NOMO-1 (cell line): ENCODE data around the gene CTSO.
"Not testable (repeated sequence)": the region's sequence is repeated elsewhere in the genome, so short reads cannot be mapped to it uniquely, and the experiment has no call there.

Experiments used
- DNase-seq, 2 experiments: peaks; one replicate each; lab custom pipeline; 2025; ENCODE audit not compliant: unreplicated experiment in 2 of 2; lab: John Stamatoyannopoulos, UW

CTSO gene

GRCh38 chr4:155908187-155909139, 45.2 kb downstream of the CTSO start:
- DNase-seq: peak in 1 of 2 experiments; percentile 4

- DNase-seq: no peak
These were observed 46.1 kb downstream of the CTSO start for GRCh38 chr4:155907556-155907955.

GRCh38 chr4:155906554-155907247, 47.0 kb downstream of the CTSO start:
- no peak for DNase-seq

GRCh38 chr4:155904331-155904730, 49.3 kb downstream of the CTSO start:
- DNase-seq: no peak

- no peak for DNase-seq
These were observed 50.2 kb downstream of the CTSO start, which contains the start of gene TDO2 for GRCh38 chr4:155903453-155903852. Gene TDO2, plus strand, starts transcription at chr4:155903696. Its CDS starts 63 bp downstream, at chr4:155903759.

DNA sequence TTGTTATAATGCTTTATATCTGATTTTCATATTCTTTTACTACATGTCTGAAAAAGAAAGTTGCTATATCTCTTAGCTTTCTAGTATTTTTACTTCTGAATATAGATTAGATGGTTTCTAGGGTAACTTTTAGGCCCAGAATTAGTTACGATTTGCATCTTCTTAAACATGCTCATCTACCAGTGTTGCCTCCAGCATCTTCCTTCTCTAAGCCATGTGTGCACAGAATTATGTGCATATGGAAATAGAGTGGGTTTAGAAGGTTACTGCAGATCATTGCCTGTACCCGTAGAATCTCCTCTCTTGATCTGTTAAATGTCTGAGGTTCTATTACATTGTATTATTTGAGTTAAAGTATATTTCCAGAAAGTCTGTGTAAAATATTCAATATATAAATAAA, 52.7 kb downstream of the CTSO start:
- no peak for DNase-seq

DNA sequence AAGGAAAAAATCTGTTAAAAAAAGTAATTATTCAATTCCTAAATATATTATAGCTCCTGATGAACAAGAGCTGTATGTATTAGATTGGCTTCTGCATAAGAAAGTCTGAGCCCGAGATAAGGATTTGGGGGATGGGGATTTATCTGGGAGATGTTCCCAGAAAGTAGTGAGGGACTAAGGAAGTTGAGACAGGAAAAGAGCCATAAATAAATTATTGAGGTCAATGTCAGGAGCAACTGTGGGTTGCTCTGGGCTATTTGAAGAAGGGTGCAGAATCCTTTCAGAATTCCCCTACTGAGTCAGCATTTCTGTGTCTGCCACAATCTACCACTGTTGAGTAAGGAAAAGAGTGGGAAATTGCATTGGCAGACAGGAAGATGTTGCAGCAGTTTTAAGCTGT, 53.3 kb downstream of the CTSO start:
- no peak for DNase-seq

GRCh38 chr4:155899891-155900290, 53.8 kb downstream of the CTSO start:
- DNase-seq: no peak

DNA sequence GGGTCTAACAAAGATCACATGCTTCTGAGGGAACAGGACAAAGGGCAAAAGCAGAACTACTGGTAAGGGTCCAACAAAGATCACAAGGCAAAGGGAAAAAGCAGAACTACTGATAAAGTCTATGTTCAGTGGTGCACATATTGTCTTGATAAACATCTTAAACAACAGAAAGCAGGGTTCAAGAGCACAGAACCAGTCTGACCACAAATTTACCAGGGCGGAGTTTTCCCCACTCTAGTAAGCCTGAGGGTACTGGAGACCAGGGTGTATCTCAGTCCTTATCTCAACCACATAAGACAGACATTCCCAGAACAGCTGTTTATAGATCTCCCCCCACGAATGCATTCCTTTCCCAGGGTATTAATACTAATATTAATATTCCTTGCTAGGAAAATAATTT, 55.3 kb downstream of the CTSO start:
- not testable (repeated sequence) for DNase-seq

DNA sequence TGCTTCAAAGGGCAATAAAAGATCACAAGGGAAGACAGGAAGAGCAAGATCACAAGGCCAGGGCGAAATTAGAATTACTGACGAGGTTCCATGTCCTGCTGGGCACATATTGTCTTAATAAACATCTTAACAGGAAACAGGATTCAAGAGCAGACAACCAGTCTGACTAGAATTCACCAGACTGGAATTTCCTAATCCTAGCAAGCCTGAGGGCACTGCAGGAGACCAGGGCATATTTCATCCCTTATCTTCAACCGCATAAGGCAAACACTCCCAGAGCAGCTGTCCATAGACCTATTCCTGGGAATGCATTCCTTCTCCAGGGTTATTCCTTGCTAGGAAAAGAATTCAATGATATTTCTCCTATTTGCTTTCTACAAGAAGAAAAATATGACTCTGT, 62.6 kb downstream of the CTSO start:
- DNase-seq: no peak

- no peak for DNase-seq
These were observed 63.7 kb downstream of the CTSO start for GRCh38 chr4:155889946-155890345.

DNA sequence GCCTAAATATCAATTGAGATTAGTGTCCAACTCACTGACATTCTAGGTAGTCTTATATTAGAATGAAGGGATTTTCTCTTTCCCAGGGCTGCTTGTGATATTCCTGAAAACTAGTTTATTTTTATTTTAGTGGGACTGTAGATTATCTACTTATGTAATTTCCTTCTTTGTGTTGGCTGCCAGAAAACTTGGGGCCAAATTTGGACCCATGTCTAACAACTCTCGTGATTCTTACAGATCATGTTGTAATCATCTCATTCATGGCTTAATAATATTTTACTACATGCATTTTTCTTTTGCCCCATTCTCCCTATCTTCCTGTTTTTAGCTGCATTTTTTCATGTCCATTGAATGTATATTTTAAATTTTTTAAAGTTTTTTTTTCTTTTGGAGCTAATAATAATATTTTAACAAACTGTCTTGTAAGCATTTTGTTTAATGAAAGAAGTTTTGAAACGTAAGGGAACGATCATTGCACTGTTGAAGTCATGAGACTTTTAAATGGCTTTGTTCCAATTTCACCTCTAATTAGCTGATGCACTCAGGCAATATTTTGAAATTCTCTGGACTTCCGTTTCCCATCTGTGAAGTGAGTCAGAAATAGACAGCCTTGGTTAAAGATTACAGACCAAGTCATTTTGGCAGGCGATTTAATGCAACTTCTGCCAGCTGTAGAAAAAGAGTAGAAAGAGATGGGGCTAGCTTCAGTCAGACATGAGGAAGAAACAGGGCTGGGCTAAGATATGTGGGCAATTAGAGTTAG, 64.5 kb downstream of the CTSO start:
- DNase-seq: peak; percentile 86 to 97

GRCh38 chr4:155887847-155888570, 65.7 kb downstream of the CTSO start:
- DNase-seq: no peak

DNA sequence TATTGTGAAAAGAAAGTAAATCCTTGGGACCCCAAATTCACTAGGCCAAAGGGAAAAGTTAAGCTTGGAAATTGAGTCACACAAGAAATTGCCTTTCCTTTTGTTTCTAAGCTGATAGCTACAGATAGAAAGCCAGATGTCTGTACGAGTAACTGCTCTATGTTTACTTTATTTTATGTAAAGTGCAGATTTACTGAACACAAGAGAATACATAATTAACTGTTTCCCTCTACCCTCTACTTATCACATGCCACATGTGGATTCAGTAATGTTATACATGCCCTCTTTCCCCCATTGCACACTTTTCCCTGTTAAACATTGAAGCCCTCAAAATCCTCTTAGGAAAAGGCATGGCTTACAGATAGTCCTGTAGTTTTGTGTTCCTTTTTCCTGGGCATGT, 66.6 kb downstream of the CTSO start:
- DNase-seq: no peak

DNA sequence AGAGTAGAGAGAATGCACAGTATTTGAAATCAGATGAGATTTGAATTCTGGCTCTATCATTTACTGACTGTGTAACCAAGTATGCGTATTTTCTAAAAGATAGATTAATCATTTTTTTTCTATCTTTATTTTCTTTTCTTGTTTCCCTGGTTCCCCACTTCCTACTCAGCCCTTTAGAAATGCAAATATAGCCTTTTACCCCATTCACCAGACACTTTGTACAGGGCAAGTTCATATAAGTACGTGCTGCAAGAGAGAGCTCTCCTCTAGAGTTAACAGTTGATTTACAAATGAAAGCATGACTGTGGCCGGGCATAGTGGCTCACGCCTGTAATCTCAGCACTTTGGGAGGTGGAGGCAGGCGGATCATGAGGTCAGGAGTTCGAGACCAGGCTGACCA, 68.0 kb downstream of the CTSO start:
- DNase-seq: no peak

GRCh38 chr4:155883895-155884294, 69.8 kb downstream of the CTSO start:
- DNase-seq: no peak

DNA sequence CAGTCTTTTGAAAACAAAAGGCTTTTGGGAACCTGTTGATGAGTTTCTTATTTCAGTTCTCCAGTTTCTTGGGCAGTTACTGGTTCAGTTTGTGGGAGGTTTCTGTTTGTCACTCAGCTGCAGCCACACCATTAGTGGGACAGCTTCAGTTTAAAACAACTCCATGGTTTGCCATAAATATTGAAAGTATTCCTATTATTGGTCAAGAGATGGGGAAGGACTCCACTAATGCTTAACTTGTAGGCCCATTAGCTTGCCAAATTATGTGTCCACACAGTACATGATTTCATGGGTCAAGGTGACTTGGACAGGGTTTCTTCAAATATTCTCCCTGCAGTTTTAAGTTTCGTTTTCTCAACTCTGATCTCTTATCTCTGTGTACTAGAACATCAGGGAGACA, 72.1 kb downstream of the CTSO start:
- DNase-seq: no peak

- no peak for DNase-seq
These were observed 73.9 kb downstream of the CTSO start for GRCh38 chr4:155879767-155880166.

- DNase-seq: no peak
These were observed 75.1 kb downstream of the CTSO start for GRCh38 chr4:155878611-155879010.

- no peak for DNase-seq
These were observed 75.7 kb downstream of the CTSO start for GRCh38 chr4:155877971-155878370.
